Measurements from ENCODE around the gene FCER2. TPM values are rescaled to one million over a fixed set of nuclear protein-coding genes. Genes with fewer than 3 reads are reported as not detected.
"Not testable (repeated sequence)": the region's sequence is repeated elsewhere in the genome, so short reads cannot be mapped to it uniquely, and the experiment has no call there.

Gene FCER2
- 0.50 TPM for total RNA-seq
- long read RNA-seq = 0 reads

- ATAC-seq (no peak), DNase-seq (no peak)
- Histone ChIP-seq H3K36me3 (no peaks in the 10 kb centered on the region), H3K9me3 (no peaks in the 10 kb centered on the region), H3K27me3 (ENCODE audit: low read depth) (peaks cover 28% of the 10 kb centered on the region), H3K4me1 (peaks cover 10% of the 10 kb centered on the region), H3K27ac (no peak within 1 kb of the TSS), H3K4me3 (no peak within 1 kb of the TSS)
- no peak for TF ChIP-seq CTCF (IDR thresholded peaks at IDR 0.05)
- intact Hi-C loops (cut with DNase I) = no loop called here
These were observed at the start of gene FCER2 for GRCh38 chr19:7701654-7702457. FCER2 (minus strand) TSS chr19:7702131; CDS start chr19:7699760, 2,371 bp downstream.

- Histone ChIP-seq H3K4me3 (no peak overlapping the region), H3K27ac (no peak overlapping the region), H3K27me3 (ENCODE audit: low read depth) (peaks cover 4% of the 10 kb centered on the region), H3K36me3 (no peaks in the 10 kb centered on the region), H3K4me1 (no peaks in the 10 kb centered on the region), H3K9me3 (peaks cover 5% of the 10 kb centered on the region)
- intact Hi-C loops (cut with DNase I) = no loop called here
- DNase-seq = no peak
- no peak for ATAC-seq
- TF ChIP-seq CTCF (IDR thresholded peaks at IDR 0.05) = no peak
These were observed 49.3 kb upstream of the FCER2 start for GRCh38 chr19:7751157-7751783.

GRCh38 chr19:7748756-7749155 is 46.8 kb upstream of the FCER2 start:
- H3K27me3 ChIP-seq (ENCODE audit: low read depth) = peaks cover 4% of the 10 kb centered on the region
- peak; percentile 21 to 65 for ATAC-seq
- intact Hi-C loops (cut with DNase I) = no loop called here

GRCh38 chr19:7748171-7748570 is 46.2 kb upstream of the FCER2 start:
- H3K9me3 ChIP-seq = no peaks in the 10 kb centered on the region
- no peaks in the 10 kb centered on the region for H3K4me1 ChIP-seq
- DNase-seq = no peak
- H3K36me3 ChIP-seq = no peaks in the 10 kb centered on the region
- TF ChIP-seq CTCF (IDR thresholded peaks at IDR 0.05) = no peak
- H3K27me3 ChIP-seq (ENCODE audit: low read depth) = peaks cover 4% of the 10 kb centered on the region
- ATAC-seq = no peak
- H3K27ac ChIP-seq = no peak overlapping the region
- no peak overlapping the region for H3K4me3 ChIP-seq
- intact Hi-C loops (cut with DNase I) = no loop called here

More at GRCh38 chr19:7748756-7749155, 46.8 kb upstream of the FCER2 start:
- H3K27ac ChIP-seq = no peak overlapping the region
- H3K4me1 ChIP-seq = no peaks in the 10 kb centered on the region
- H3K36me3 ChIP-seq = no peaks in the 10 kb centered on the region
- no peak overlapping the region for H3K4me3 ChIP-seq
- no peaks in the 10 kb centered on the region for H3K9me3 ChIP-seq
- TF ChIP-seq CTCF (IDR thresholded peaks at IDR 0.05) = no peak
- DNase-seq = no peak

GRCh38 chr19:7746903-7747884 is 45.3 kb upstream of the FCER2 start, which contains the start of gene CD209:
CD209 (minus strand) TSS chr19:7747534; CDS start chr19:7747511, 23 bp downstream.
- intact Hi-C loops (cut with DNase I) = no loop called here
- Histone ChIP-seq H3K9me3 (no peaks in the 10 kb centered on the region), H3K4me3 (no peak within 1 kb of the TSS), H3K4me1 (no peaks in the 10 kb centered on the region), H3K27me3 (ENCODE audit: low read depth) (peaks cover 4% of the 10 kb centered on the region), H3K36me3 (no peaks in the 10 kb centered on the region), H3K27ac (no peak within 1 kb of the TSS)
- DNase-seq (no peak), ATAC-seq (no peak)
- TF ChIP-seq CTCF (IDR thresholded peaks at IDR 0.05) = no peak

GRCh38 chr19:7746306-7746705 is 44.4 kb upstream of the FCER2 start:
- H3K36me3 ChIP-seq; intact Hi-C loops (cut with DNase I); H3K9me3 ChIP-seq; H3K27ac ChIP-seq; H3K4me3 ChIP-seq; DNase-seq; ATAC-seq; H3K4me1 ChIP-seq; H3K27me3 ChIP-seq (ENCODE audit: low read depth): not testable (repeated sequence)
